Fibroblast of skin of abdomen (primary cell): ENCODE results near the gene TIMM44.
"Not testable (repeated sequence)": the region's sequence is repeated elsewhere in the genome, so short reads cannot be mapped to it uniquely, and the experiment has no call there.

Source experiments
- DNase-seq: peaks from one replicate; pipeline ENCODE4 v3.0.0-alpha.2; 2013

The TIMM44 gene

GRCh38 chr19:7899751-7900378 is 43.6 kb downstream of the TIMM44 start:
- no peak for DNase-seq

- no peak for DNase-seq
Measured at GRCh38 chr19:7898967-7899366, 44.5 kb downstream of the TIMM44 start.

- DNase-seq, result no peak
Measured at GRCh38 chr19:7897292-7897691, 46.2 kb downstream of the TIMM44 start.

GRCh38 chr19:7895565-7895964 is 47.9 kb downstream of the TIMM44 start:
- DNase-seq, result no peak

GRCh38 chr19:7894612-7895309 is 48.7 kb downstream of the TIMM44 start:
- DNase-seq, result no peak

GRCh38 chr19:7893362-7894101 is 49.9 kb downstream of the TIMM44 start:
- not testable (repeated sequence) for DNase-seq

GRCh38 chr19:7888826-7889217 is 54.6 kb downstream of the TIMM44 start:
- DNase-seq, result no peak

GRCh38 chr19:7888145-7888825 is 55.2 kb downstream of the TIMM44 start, which contains the start of gene LRRC8E:
TSS of gene LRRC8E (plus strand) at chr19:7888510. CDS start at chr19:7895604, 7,094 bp downstream.
- peak; percentile 71 for DNase-seq

GRCh38 chr19:7887408-7888144 is 55.9 kb downstream of the TIMM44 start:
- no peak for DNase-seq

- DNase-seq, result no peak
Measured at GRCh38 chr19:7885818-7886217, 57.6 kb downstream of the TIMM44 start.

GRCh38 chr19:7883796-7884570 is 59.5 kb downstream of the TIMM44 start:
- no peak for DNase-seq

GRCh38 chr19:7883105-7883504 is 60.4 kb downstream of the TIMM44 start:
- DNase-seq, result no peak

GRCh38 chr19:7881910-7882309 is 61.6 kb downstream of the TIMM44 start:
- DNase-seq, result no peak

- DNase-seq, result no peak
Measured at GRCh38 chr19:7879836-7880235, 63.6 kb downstream of the TIMM44 start.

GRCh38 chr19:7879111-7879807 is 64.2 kb downstream of the TIMM44 start:
- DNase-seq, result no peak

GRCh38 chr19:7877249-7877836 is 66.1 kb downstream of the TIMM44 start:
- no peak for DNase-seq
